ENCODE data around the gene S100A12.

Gene S100A12

GRCh38 chr1:153368495-153368894, 6.9 kb downstream of the S100A12 start:
- DNase-seq (ENCODE audit: low spot score) (no peak), FAIRE-seq (no peak)

- DNase-seq (ENCODE audit: low spot score) (no peak), FAIRE-seq (no peak)
Observed at GRCh38 chr1:153367090-153367489, 8.3 kb downstream of the S100A12 start.

GRCh38 chr1:153366261-153366660, 9.2 kb downstream of the S100A12 start:
- no peak for FAIRE-seq
- no peak for DNase-seq (ENCODE audit: low spot score)

- FAIRE-seq (no peak), DNase-seq (ENCODE audit: low spot score) (no peak)
Observed at GRCh38 chr1:153365696-153366095, 9.7 kb downstream of the S100A12 start.

- DNase-seq (ENCODE audit: low spot score) (no peak), FAIRE-seq (no peak)
Observed at GRCh38 chr1:153364766-153365666, 10.4 kb downstream of the S100A12 start.

- no peak for DNase-seq (ENCODE audit: low spot score)
- no peak for FAIRE-seq
Observed at GRCh38 chr1:153364156-153364555, 11.3 kb downstream of the S100A12 start.

GRCh38 chr1:153363641-153364040, 11.8 kb downstream of the S100A12 start:
- FAIRE-seq = no peak
- DNase-seq (ENCODE audit: low spot score) = no peak

GRCh38 chr1:153362187-153362775, 13.1 kb downstream of the S100A12 start:
- FAIRE-seq (no peak), DNase-seq (ENCODE audit: low spot score) (no peak)

- FAIRE-seq (no peak), DNase-seq (ENCODE audit: low spot score) (no peak)
Observed at GRCh38 chr1:153361480-153362109, 13.8 kb downstream of the S100A12 start.

- FAIRE-seq (no peak), DNase-seq (ENCODE audit: low spot score) (no peak)
Observed at GRCh38 chr1:153360592-153361479, 14.6 kb downstream of the S100A12 start.

- FAIRE-seq = no peak
- no peak for DNase-seq (ENCODE audit: low spot score)
Observed at GRCh38 chr1:153360190-153360589, 15.2 kb downstream of the S100A12 start.

- FAIRE-seq (no peak), DNase-seq (ENCODE audit: low spot score) (no peak)
Observed at GRCh38 chr1:153359241-153359640, 16.2 kb downstream of the S100A12 start.

GRCh38 chr1:153358691-153358975, 16.8 kb downstream of the S100A12 start:
- DNase-seq (ENCODE audit: low spot score) (no peak), FAIRE-seq (no peak)

- DNase-seq (ENCODE audit: low spot score) = no peak
- FAIRE-seq = no peak
Observed at GRCh38 chr1:153357853-153358690, 17.3 kb downstream of the S100A12 start, which contains the start of gene S100A9. S100A9 (plus strand) TSS chr1:153357854; CDS start chr1:153358284, 430 bp downstream.

- no peak for FAIRE-seq
- DNase-seq (ENCODE audit: low spot score) = no peak
Observed at GRCh38 chr1:153357076-153357852, 18.2 kb downstream of the S100A12 start.

GRCh38 chr1:153356392-153357075, 18.9 kb downstream of the S100A12 start:
- FAIRE-seq (no peak), DNase-seq (ENCODE audit: low spot score) (no peak)

GRCh38 chr1:153355445-153356071, 19.9 kb downstream of the S100A12 start:
- FAIRE-seq = no peak

GRCh38 chr1:153354515-153355193, 20.8 kb downstream of the S100A12 start:
- FAIRE-seq = no peak
- no peak for DNase-seq (ENCODE audit: low spot score)

More at GRCh38 chr1:153355445-153356071, 19.9 kb downstream of the S100A12 start:
- peak; percentile 80 for DNase-seq (ENCODE audit: low spot score)
